ENCODE measurements around the gene PIF1. TPM values are rescaled to one million over a fixed set of nuclear protein-coding genes. Genes with fewer than 3 reads are reported as not detected.

Gene PIF1
- total and polyA plus RNA-seq, 4 donors = 0.42 to 7.3 (median 0.64) TPM

DNA sequence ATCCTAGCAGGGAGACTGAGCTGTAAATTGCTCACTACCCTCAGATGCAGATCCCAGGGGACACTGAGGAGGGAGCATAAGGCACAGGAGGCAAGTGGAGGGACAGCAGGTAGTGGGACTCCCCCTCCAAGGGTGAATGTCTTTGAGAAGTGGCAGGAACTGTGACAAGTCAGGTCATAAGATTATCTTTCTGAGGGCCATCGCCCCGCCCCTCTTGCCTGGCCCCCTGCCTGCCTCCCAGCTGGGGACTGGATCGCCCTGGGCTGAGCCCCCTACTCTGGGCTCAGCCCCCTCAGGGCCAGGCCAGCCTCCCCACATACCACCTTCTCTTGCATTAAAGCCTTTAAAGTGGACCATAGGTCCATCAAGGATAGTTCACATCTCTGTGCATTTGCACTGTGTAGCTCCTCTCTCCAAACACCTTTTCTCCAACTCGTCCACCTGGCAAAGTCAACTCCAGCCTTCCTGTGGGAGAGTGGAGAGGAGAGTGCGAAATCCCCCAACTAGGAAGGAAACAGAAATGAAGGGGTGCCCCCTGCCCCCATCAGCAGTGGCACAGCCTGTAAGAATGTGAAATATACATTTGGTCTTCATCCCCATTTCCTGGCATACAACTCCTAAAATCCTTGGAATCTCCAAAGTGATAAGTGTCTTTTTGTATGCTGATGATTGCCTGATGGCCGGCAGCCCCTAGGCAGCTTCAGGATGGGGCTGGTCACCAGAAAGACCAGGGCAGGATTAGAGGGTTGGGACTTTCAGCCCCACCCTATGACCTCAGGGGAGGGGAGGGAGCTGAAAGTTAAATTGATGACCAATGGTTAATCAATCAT, 14.7 kb downstream of the PIF1 start:
- Histone ChIP-seq H3K27ac (ENCODE audit: low read depth in 1 of 2, low read length in 2 of 2) (no peak overlapping the region), H3K9ac (ENCODE audit: low read depth in 1 of 2, low read length in 2 of 2) (no peak overlapping the region), H3K27me3 (ENCODE audit: control insufficient read depth in 4 of 4, insufficient read depth in 4 of 4, low read length in 3 of 4) (no peaks in the 10 kb centered on the region), H3K36me3 (ENCODE audit: control insufficient read depth in 4 of 4, insufficient read depth in 3 of 4, low read depth in 1 of 4, low read length in 3 of 4) (no peaks in the 10 kb centered on the region), H3K9me3 (ENCODE audit: control insufficient read depth in 4 of 4, low read length in 3 of 4) (no peaks in the 10 kb centered on the region), H3K4me1 (ENCODE audit: control insufficient read depth in 4 of 4, insufficient read depth in 4 of 4, low read length in 3 of 4) (peaks cover 0 to 2% (median 0%) of the 10 kb centered on the region in 4 donors), H3K4me3 (ENCODE audit: low read depth in 1 of 3, low read length in 3 of 3) (no peak overlapping the region)
- no peak for DNase-seq (ENCODE audit: low spot score)
- 79% methylated on average over 6 of the region's 6 CpGs for WGBS
- TF ChIP-seq CTCF (IDR thresholded peaks at IDR 0.05; ENCODE audit: low read depth, low read length, missing input control) (no peak), ATF3 (IDR thresholded peaks at IDR 0.05) (no peak), HNF4A (conservative IDR thresholded peaks at IDR 0.05) (no peak), HNF4G (IDR thresholded peaks at IDR 0.05) (no peak)

- DNase-seq (ENCODE audit: low spot score) = peak; percentile 83
- Histone ChIP-seq H3K27ac (ENCODE audit: low read depth in 1 of 2, low read length in 2 of 2) (no peak overlapping the region), H3K27me3 (ENCODE audit: control insufficient read depth in 4 of 4, insufficient read depth in 4 of 4, low read length in 3 of 4) (no peaks in the 10 kb centered on the region), H3K9ac (ENCODE audit: low read depth in 1 of 2, low read length in 2 of 2) (no peak overlapping the region), H3K4me1 (ENCODE audit: control insufficient read depth in 4 of 4, insufficient read depth in 4 of 4, low read length in 3 of 4) (peaks cover 0 to 2% (median 0%) of the 10 kb centered on the region in 4 donors), H3K4me3 (ENCODE audit: low read depth in 1 of 3, low read length in 3 of 3) (no peak overlapping the region), H3K9me3 (ENCODE audit: control insufficient read depth in 4 of 4, low read length in 3 of 4) (no peaks in the 10 kb centered on the region), H3K36me3 (ENCODE audit: control insufficient read depth in 4 of 4, insufficient read depth in 3 of 4, low read depth in 1 of 4, low read length in 3 of 4) (no peaks in the 10 kb centered on the region)
- 33% methylated on average over 14 of the region's 14 CpGs for WGBS
- no peak for TF ChIP-seq TAF1 (conservative IDR thresholded peaks at IDR 0.05)
- peak; percentile 92 for TF ChIP-seq CTCF (IDR thresholded peaks at IDR 0.05; ENCODE audit: low read depth, low read length, missing input control)
- TF ChIP-seq HNF4A (conservative IDR thresholded peaks at IDR 0.05) = peak in 1 of 2 donors; percentile 20
- no peak for TF ChIP-seq ZBTB33 (IDR thresholded peaks at IDR 0.05)
- TF ChIP-seq GABPA (IDR thresholded peaks at IDR 0.05 in 1 of 2, conservative IDR thresholded peaks at IDR 0.05 in 1 of 2) = no peak
- no peak for TF ChIP-seq FOXA1 (IDR thresholded peaks at IDR 0.05)
- TF ChIP-seq RXRA (IDR thresholded peaks at IDR 0.05) = no peak
- TF ChIP-seq JUND (IDR thresholded peaks at IDR 0.05) = no peak
- TF ChIP-seq EGR1 (IDR thresholded peaks at IDR 0.05; ENCODE audit: low read depth in 2 of 2) = no peak
- no peak for TF ChIP-seq YY1 (IDR thresholded peaks at IDR 0.05)
- TF ChIP-seq NR2F2 (IDR thresholded peaks at IDR 0.05) = no peak
- no peak for TF ChIP-seq FOXA2 (IDR thresholded peaks at IDR 0.05)
- TF ChIP-seq RAD21 (IDR thresholded peaks at IDR 0.05) = peak; percentile 96 to 99
- TF ChIP-seq ATF3 (IDR thresholded peaks at IDR 0.05) = no peak
- TF ChIP-seq REST (IDR thresholded peaks at IDR 0.05) = no peak
- no peak for TF ChIP-seq HNF4G (IDR thresholded peaks at IDR 0.05)
- no peak for TF ChIP-seq MAX (IDR thresholded peaks at IDR 0.05)
- TF ChIP-seq SP1 (IDR thresholded peaks at IDR 0.05) = no peak
These were observed 15.6 kb downstream of the PIF1 start for GRCh38 chr15:64809649-64810496.

Data from liver (tissue), 9 donors.